ENCODE results near the gene KBTBD12. TPM values are rescaled to one million over a fixed set of nuclear protein-coding genes. Genes with fewer than 3 reads are reported as not detected.

The KBTBD12 gene
- total and polyA plus RNA-seq, 4 donors, result 0.02 to 0.89 (median 0.08) TPM; not detected in 1

GRCh38 chr3:127940116-127940515, 25.1 kb downstream of the KBTBD12 start:
- no peaks in the 10 kb centered on the region for H3K4me1 ChIP-seq (ENCODE audit: control insufficient read depth in 4 of 4, insufficient read depth in 4 of 4, low read length in 3 of 4)
- no peaks in the 10 kb centered on the region for H3K27me3 ChIP-seq (ENCODE audit: control insufficient read depth in 4 of 4, insufficient read depth in 4 of 4, low read length in 3 of 4)
- 60% methylated on average over 2 of the region's 2 CpGs for WGBS
- no peak for DNase-seq (ENCODE audit: low spot score)
- no peak overlapping the region for H3K4me3 ChIP-seq (ENCODE audit: low read depth in 1 of 3, low read length in 3 of 3)
- H3K9ac ChIP-seq (ENCODE audit: low read depth in 1 of 2, low read length in 2 of 2), result no peak overlapping the region
- H3K9me3 ChIP-seq (ENCODE audit: control insufficient read depth in 4 of 4, low read length in 3 of 4), result peaks cover 0 to 5% (median 2%) of the 10 kb centered on the region in 4 donors
- H3K36me3 ChIP-seq (ENCODE audit: control insufficient read depth in 4 of 4, insufficient read depth in 3 of 4, low read depth in 1 of 4, low read length in 3 of 4), result no peaks in the 10 kb centered on the region
- H3K27ac ChIP-seq (ENCODE audit: low read depth in 1 of 2, low read length in 2 of 2), result no peak overlapping the region
- no peak for TF ChIP-seq EGR1 (IDR thresholded peaks at IDR 0.05; ENCODE audit: low read depth in 2 of 2)
- TF ChIP-seq CTCF (IDR thresholded peaks at IDR 0.05; ENCODE audit: low read depth, low read length, missing input control), result no peak
- TF ChIP-seq NR2F2 (IDR thresholded peaks at IDR 0.05), result no peak

GRCh38 chr3:127942613-127943012, 27.6 kb downstream of the KBTBD12 start:
- H3K4me1 ChIP-seq (ENCODE audit: control insufficient read depth in 4 of 4, insufficient read depth in 4 of 4, low read length in 3 of 4), result no peaks in the 10 kb centered on the region
- no peak overlapping the region for H3K27ac ChIP-seq (ENCODE audit: low read depth in 1 of 2, low read length in 2 of 2)
- DNase-seq (ENCODE audit: low spot score), result no peak
- peaks cover 0 to 5% (median 2%) of the 10 kb centered on the region in 4 donors for H3K9me3 ChIP-seq (ENCODE audit: control insufficient read depth in 4 of 4, low read length in 3 of 4)
- no peak overlapping the region for H3K9ac ChIP-seq (ENCODE audit: low read depth in 1 of 2, low read length in 2 of 2)
- no peaks in the 10 kb centered on the region for H3K27me3 ChIP-seq (ENCODE audit: control insufficient read depth in 4 of 4, insufficient read depth in 4 of 4, low read length in 3 of 4)
- H3K36me3 ChIP-seq (ENCODE audit: control insufficient read depth in 4 of 4, insufficient read depth in 3 of 4, low read depth in 1 of 4, low read length in 3 of 4), result no peaks in the 10 kb centered on the region
- H3K4me3 ChIP-seq (ENCODE audit: low read depth in 1 of 3, low read length in 3 of 3), result no peak overlapping the region
- TF ChIP-seq CTCF (IDR thresholded peaks at IDR 0.05; ENCODE audit: low read depth, low read length, missing input control), result no peak
- no peak for TF ChIP-seq YY1 (IDR thresholded peaks at IDR 0.05)
- TF ChIP-seq REST (IDR thresholded peaks at IDR 0.05), result no peak
- no peak for TF ChIP-seq HNF4A (conservative IDR thresholded peaks at IDR 0.05)
- no peak for TF ChIP-seq GABPA (IDR thresholded peaks at IDR 0.05 in 1 of 2, conservative IDR thresholded peaks at IDR 0.05 in 1 of 2)
- no peak for TF ChIP-seq ZBTB33 (IDR thresholded peaks at IDR 0.05)
- no peak for TF ChIP-seq FOXA2 (IDR thresholded peaks at IDR 0.05)
- no peak for TF ChIP-seq NR2F2 (IDR thresholded peaks at IDR 0.05)
- TF ChIP-seq HNF4G (IDR thresholded peaks at IDR 0.05), result no peak
- no peak for TF ChIP-seq FOXA1 (IDR thresholded peaks at IDR 0.05)
- TF ChIP-seq JUND (IDR thresholded peaks at IDR 0.05), result no peak
- TF ChIP-seq ATF3 (IDR thresholded peaks at IDR 0.05), result no peak
- TF ChIP-seq MAX (IDR thresholded peaks at IDR 0.05), result no peak
- TF ChIP-seq RXRA (IDR thresholded peaks at IDR 0.05), result no peak
- TF ChIP-seq EGR1 (IDR thresholded peaks at IDR 0.05; ENCODE audit: low read depth in 2 of 2), result no peak
- TF ChIP-seq TAF1 (conservative IDR thresholded peaks at IDR 0.05), result no peak
- TF ChIP-seq RAD21 (IDR thresholded peaks at IDR 0.05), result no peak
- no peak for TF ChIP-seq SP1 (IDR thresholded peaks at IDR 0.05)

Measured in liver (tissue), 9 donors.